ENCODE measurements around the gene CTNNA1. TPM values are rescaled to one million over a fixed set of nuclear protein-coding genes. Genes with fewer than 3 reads are reported as not detected.

The CTNNA1 gene
- polyA plus RNA-seq, 1 of the 3 experiments (the other 2 are of a cell fraction), result 130 TPM

- POLR2A ChIA-PET, result no interaction called here
- no peak overlapping the region for H3K4me2 ChIP-seq
- no peak overlapping the region for H3K4me3 ChIP-seq (ENCODE audit: low read depth in 2 of 2, low read length in 1 of 2)
- H2AFZ ChIP-seq (ENCODE audit: low read depth), result no peak overlapping the region
- CTCF ChIA-PET, result interaction anchor here (1.8 to 2.1 kb wide), 2 partner anchors 25 to 396 kb away, joined by 5 to 6 read pairs; no protein-coding TSS in a partner anchor
- no peak overlapping the region; a peak in 1 of 4 replicates for H3K27ac ChIP-seq (ENCODE audit: low read depth in 2 of 2, low read length in 1 of 2)
- H3K4me1 ChIP-seq (ENCODE audit: control insufficient read depth in 1 of 2, insufficient read depth in 2 of 2, low read depth in 1 of 2, low read length in 1 of 2), result peaks cover 0 to 38% of the 10 kb centered on the region in 2 experiments; a peak in 3 of 4 replicates
- H3K27me3 ChIP-seq (ENCODE audit: insufficient read depth), result no peaks in the 10 kb centered on the region
- H3F3A ChIP-seq (replicated peaks; ENCODE audit: insufficient read depth), result no peaks in the 10 kb centered on the region
- no peaks in the 10 kb centered on the region for H3K36me3 ChIP-seq (replicated peaks in 1 of 2; ENCODE audit: control insufficient read depth in 1 of 2, insufficient read depth in 2 of 2, low read length in 1 of 2)
- H3K9me2 ChIP-seq, result no peaks in the 10 kb centered on the region
- DNase-seq, result no peak
- no peak for TF ChIP-seq GATA2 (CRISPR knock-in tag; IDR thresholded peaks at IDR 0.05)
- no peak for TF ChIP-seq MXI1 (IDR thresholded peaks at IDR 0.05; ENCODE audit: low read depth, low read length)
- no peak for TF ChIP-seq GABPA (IDR thresholded peaks at IDR 0.05; ENCODE audit: low read depth)
- TF ChIP-seq RXRA (IDR thresholded peaks at IDR 0.05; ENCODE audit: borderline replicate concordance, low read depth), result no peak
- no peak for TF ChIP-seq CTCF (IDR thresholded peaks at IDR 0.05)
- no peak for TF ChIP-seq FOSL2 (IDR thresholded peaks at IDR 0.05; ENCODE audit: borderline replicate concordance, low read depth)
- no peaks in the 10 kb centered on the region for H4K20me1 ChIP-seq (ENCODE audit: insufficient read depth)
- WGBS (ENCODE audit: low lambda C conversion rate), result 85% methylated on average over 10 of the region's 10 CpGs
- H3K9me3 ChIP-seq, result no peaks in the 10 kb centered on the region
- no peaks in the 10 kb centered on the region for H3K79me2 ChIP-seq (ENCODE audit: insufficient read depth)
- H3K9ac ChIP-seq, result no peak overlapping the region
Observed at GRCh38 chr5:138975098-138975847, 222.0 kb downstream of the CTNNA1 start.

- H3K9me3 ChIP-seq, result no peaks in the 10 kb centered on the region
- H3F3A ChIP-seq (replicated peaks; ENCODE audit: insufficient read depth), result no peaks in the 10 kb centered on the region
- H3K4me3 ChIP-seq (ENCODE audit: low read depth in 2 of 2, low read length in 1 of 2), result no peak overlapping the region
- no peak overlapping the region for H3K9ac ChIP-seq
- no peak overlapping the region for H3K4me2 ChIP-seq
- ChIA-PET POLR2A (no interaction called here), CTCF (no interaction called here)
- H3K9me2 ChIP-seq, result no peaks in the 10 kb centered on the region
- H3K27me3 ChIP-seq (ENCODE audit: insufficient read depth), result no peaks in the 10 kb centered on the region
- TF ChIP-seq GATA2 (CRISPR knock-in tag; IDR thresholded peaks at IDR 0.05), result no peak
- TF ChIP-seq YY1 (IDR thresholded peaks at IDR 0.05; ENCODE audit: low read depth), result no peak
- no peak for TF ChIP-seq ZBTB33 (IDR thresholded peaks at IDR 0.05; ENCODE audit: borderline replicate concordance, low read depth)
- TF ChIP-seq JUND (IDR thresholded peaks at IDR 0.05), result peak; percentile 12; the same call in 1 of the 2 replicates
- no peak for TF ChIP-seq SIN3A (IDR thresholded peaks at IDR 0.05; ENCODE audit: borderline replicate concordance, low read depth, low read length)
- TF ChIP-seq TEAD4 (IDR thresholded peaks at IDR 0.05; ENCODE audit: borderline replicate concordance, insufficient read depth), result no peak
- no peak for TF ChIP-seq GABPA (IDR thresholded peaks at IDR 0.05; ENCODE audit: low read depth)
- TF ChIP-seq MXI1 (IDR thresholded peaks at IDR 0.05; ENCODE audit: low read depth, low read length), result no peak
- no peak for TF ChIP-seq MEF2A (IDR thresholded peaks at IDR 0.05; ENCODE audit: borderline replicate concordance, low read depth)
- no peak for TF ChIP-seq IRF3 (IDR thresholded peaks at IDR 0.05; ENCODE audit: low read depth, low read length)
- no peak for TF ChIP-seq RAD21 (IDR thresholded peaks at IDR 0.05; ENCODE audit: low read length)
- TF ChIP-seq FOSL2 (IDR thresholded peaks at IDR 0.05; ENCODE audit: borderline replicate concordance, low read depth), result peak; percentile 11; the same call in 1 of the 2 replicates
- H3K79me2 ChIP-seq (ENCODE audit: insufficient read depth), result no peaks in the 10 kb centered on the region
- H3K36me3 ChIP-seq (replicated peaks in 1 of 2; ENCODE audit: control insufficient read depth in 1 of 2, insufficient read depth in 2 of 2, low read length in 1 of 2), result no peaks in the 10 kb centered on the region
- no peak overlapping the region for H3K27ac ChIP-seq (ENCODE audit: low read depth in 2 of 2, low read length in 1 of 2)
- H2AFZ ChIP-seq (ENCODE audit: low read depth), result no peak overlapping the region
- WGBS (ENCODE audit: low lambda C conversion rate), result 92% methylated on average over 1 of the region's 1 CpG
- no peaks in the 10 kb centered on the region for H4K20me1 ChIP-seq (ENCODE audit: insufficient read depth)
- peaks cover 8 to 12% of the 10 kb centered on the region in 2 experiments; a peak in 2 of 4 replicates for H3K4me1 ChIP-seq (ENCODE audit: control insufficient read depth in 1 of 2, insufficient read depth in 2 of 2, low read depth in 1 of 2, low read length in 1 of 2)
- no peak for DNase-seq
Observed at GRCh38 chr5:138978080-138978479, 224.9 kb downstream of the CTNNA1 start.

All from SK-N-SH (cell line).